Keratinocyte (primary cell): ENCODE data around the gene TRIM56. TPM values are rescaled to one million over a fixed set of nuclear protein-coding genes. Genes with fewer than 3 reads are reported as not detected.
"Not testable (repeated sequence)": the region's sequence is repeated elsewhere in the genome, so short reads cannot be mapped to it uniquely, and the experiment has no call there.

Experiments
- DNase-seq: peaks from one replicate; pipeline ENCODE4 v3.0.0-alpha.2; 2011; ENCODE audit warnings: low read depth, missing footprints, low spot score
- FAIRE-seq: peaks from 2 replicates; lab custom pipeline; 2011; peaks lifted over from hg19 to GRCh38; lab: Jason Lieb, UNC
- H2AFZ ChIP-seq: 2 replicates; pipeline ENCODE4 v1.6.0; 2012; ENCODE audit warnings: low read length, control low read depth, inconsistent platforms; ENCODE audit not compliant: control insufficient read depth
- H3K27ac ChIP-seq: 2 replicates; pipeline ENCODE4 v1.5.1; 2011; ENCODE audit warnings: low read length; ENCODE audit not compliant: control insufficient read depth, insufficient read depth
- H3K27me3 ChIP-seq: 3 replicates; pipeline ENCODE4 v1.6.0; 2011; ENCODE audit warnings: low read length; ENCODE audit not compliant: control insufficient read depth, insufficient read depth; ENCODE audit errors: extremely low read depth
- H3K36me3 ChIP-seq, 2 experiments: 2 replicates in 1 of 2; 3 replicates in 1 of 2; pipeline ENCODE4 v1.5.1; 2011; ENCODE audit warnings: low read length in 2 of 2, mild to moderate bottlenecking in 1 of 2; ENCODE audit not compliant: control insufficient read depth in 2 of 2, insufficient read depth in 2 of 2; ENCODE audit errors: extremely low read depth in 1 of 2
- H3K4me1 ChIP-seq: 3 replicates; pipeline ENCODE4 v1.5.1; 2011; ENCODE audit warnings: low read length; ENCODE audit not compliant: control insufficient read depth, insufficient read depth; ENCODE audit errors: extremely low read depth
- H3K4me2 ChIP-seq: 3 replicates; pipeline ENCODE4 v1.6.0; 2011; ENCODE audit warnings: low read depth, low read length; ENCODE audit not compliant: control insufficient read depth, insufficient read depth; ENCODE audit errors: extremely low read depth
- H3K4me3 ChIP-seq, 3 experiments: fragments of 200-600 bp in 1 of 3; sonication (generic) in 1 of 3; 2 replicates in 2 of 3; 3 replicates in 1 of 3; pipeline ENCODE4 v1.5.1; 2011 to 2016; ENCODE audit warnings: low read length in 3 of 3, mild to moderate bottlenecking in 3 of 3, control low read depth in 2 of 3, inconsistent platforms in 1 of 3, low read depth in 1 of 3, mixed read lengths in 1 of 3, mixed run types in 1 of 3, moderate library complexity in 1 of 3; ENCODE audit not compliant: control insufficient read depth in 2 of 3, insufficient read depth in 2 of 3; ENCODE audit errors: extremely low read depth in 1 of 3
- H3K79me2 ChIP-seq: 2 replicates; pipeline ENCODE4 v1.6.0; 2012; ENCODE audit warnings: low read length; ENCODE audit not compliant: control insufficient read depth, insufficient read depth
- H3K9ac ChIP-seq: 3 replicates; pipeline ENCODE4 v1.6.0; 2011; ENCODE audit warnings: low read length; ENCODE audit not compliant: control insufficient read depth, insufficient read depth; ENCODE audit errors: extremely low read depth
- H3K9me1 ChIP-seq: 3 replicates; pipeline ENCODE4 v1.6.0; 2011; ENCODE audit warnings: low read length; ENCODE audit not compliant: control insufficient read depth, insufficient read depth; ENCODE audit errors: extremely low read depth
- H3K9me3 ChIP-seq: 2 replicates; pipeline ENCODE4 v1.5.1; 2012; ENCODE audit warnings: low read depth, low read length; ENCODE audit not compliant: control insufficient read depth
- H4K20me1 ChIP-seq: 3 replicates; pipeline ENCODE4 v1.6.0; 2011; ENCODE audit warnings: low read length; ENCODE audit not compliant: control insufficient read depth, insufficient read depth; ENCODE audit errors: extremely low read depth
- CTCF ChIP-seq, 3 experiments: IDR thresholded peaks in 1 of 3; conservative IDR thresholded peaks in 1 of 3; optimal IDR thresholded peaks in 1 of 3; 2 replicates in 2 of 3; 3 replicates in 1 of 3; pipeline versions ENCODE3 to v1.5.1; 2011; ENCODE audit warnings: low read length in 3 of 3, mild to moderate bottlenecking in 3 of 3, moderate library complexity in 2 of 3, control low read depth in 1 of 3, inconsistent platforms in 1 of 3; ENCODE audit not compliant: insufficient read depth in 2 of 3; ENCODE audit errors: extremely low read depth in 1 of 3
- EZH2 ChIP-seq: IDR thresholded peaks from one replicate; pipeline ENCODE4 v1.6.1; 2012; ENCODE audit warnings: inconsistent platforms, mild to moderate bottlenecking, low read length, moderate library complexity
- dilution Hi-C: fragments of 300-500 bp; cut with MboI; formaldehyde crosslinking; loops from one replicate; pipeline ENCODE4 v1.7.0; 2020; ENCODE audit warnings: low sequenced_read_pairs; ENCODE audit not compliant: extremely low pct_ligation_motif_present
- polyA plus RNA-seq, 5 experiments: library from polyadenylated mRNA; depleted of rRNA in 3 of 5; stranded (reverse) in 3 of 5; stranded (forward) in 1 of 5; unstranded in 1 of 5; fragments of >200 nt; gene quantifications; 1 replicate in 1 of 5; 2 replicates in 3 of 5; 3 replicates in 1 of 5; pipeline versions ENCODE4 v1.2.1 to v1.2.3, GENCODE V29; 2011 to 2012; ENCODE audit warnings: missing spikeins in 2 of 5, low read depth in 1 of 5, low replicate concordance in 1 of 5

TRIM56 gene
- polyA plus RNA-seq, 1 donor (not counting 4 experiments of a cell fraction or from before 2014, with no cell fraction given): 3.6 TPM

- dilution Hi-C loops: no loop called here
- Histone ChIP-seq H3K36me3 (no peaks in the 10 kb centered on the region), H3K9ac (no peak overlapping the region), H3K9me1 (no peaks in the 10 kb centered on the region), H3K27me3 (peaks cover 3% of the 10 kb centered on the region), H3K27ac (no peak overlapping the region), H3K9me3 (no peaks in the 10 kb centered on the region), H2AFZ (no peak overlapping the region), H3K4me1 (no peaks in the 10 kb centered on the region), H3K4me2 (no peak overlapping the region), H4K20me1 (no peaks in the 10 kb centered on the region), H3K4me3 (no peak overlapping the region), H3K79me2 (no peaks in the 10 kb centered on the region)
- DNase-seq (no peak), FAIRE-seq (no peak)
- TF ChIP-seq CTCF (optimal IDR thresholded peaks at IDR 0.05 in 1 of 3, IDR thresholded peaks at IDR 0.05 in 1 of 3, conservative IDR thresholded peaks at IDR 0.05 in 1 of 3; ENCODE audit: extremely low read depth in 1 of 3, insufficient read depth in 2 of 3, low read length in 3 of 3) (no peak), EZH2 (no peak)
Observed at GRCh38 chr7:101068401-101068800, 16.9 kb upstream of the TRIM56 start.

GRCh38 chr7:101071362-101072104 is 13.7 kb upstream of the TRIM56 start:
- H3K9ac ChIP-seq, H3K9me1 ChIP-seq, FAIRE-seq, H3K9me3 ChIP-seq, H3K4me3 ChIP-seq, H3K79me2 ChIP-seq, H3K36me3 ChIP-seq, DNase-seq, H2AFZ ChIP-seq, H4K20me1 ChIP-seq, H3K4me1 ChIP-seq, H3K4me2 ChIP-seq, H3K27ac ChIP-seq, H3K27me3 ChIP-seq, dilution Hi-C loops: not testable (repeated sequence)

- H3K79me2 ChIP-seq: no peaks in the 10 kb centered on the region
- no peak overlapping the region for H3K9ac ChIP-seq
- DNase-seq: no peak
- H3K4me3 ChIP-seq: no peak overlapping the region
- no peak overlapping the region for H2AFZ ChIP-seq
- no peaks in the 10 kb centered on the region for H4K20me1 ChIP-seq
- H3K9me3 ChIP-seq: no peaks in the 10 kb centered on the region
- H3K27ac ChIP-seq: no peak overlapping the region
- no peaks in the 10 kb centered on the region for H3K27me3 ChIP-seq
- H3K9me1 ChIP-seq: no peaks in the 10 kb centered on the region
- H3K4me1 ChIP-seq: no peaks in the 10 kb centered on the region
- FAIRE-seq: no peak
- dilution Hi-C loops: no loop called here
- no peaks in the 10 kb centered on the region for H3K36me3 ChIP-seq
- TF ChIP-seq EZH2: no peak
- no peak overlapping the region for H3K4me2 ChIP-seq
Observed at GRCh38 chr7:101075646-101076045, 9.6 kb upstream of the TRIM56 start.

GRCh38 chr7:101076183-101076582 is 9.1 kb upstream of the TRIM56 start:
- H2AFZ ChIP-seq, DNase-seq, dilution Hi-C loops, H3K36me3 ChIP-seq, H3K9me3 ChIP-seq, H3K4me2 ChIP-seq, H3K27me3 ChIP-seq, H3K4me3 ChIP-seq, H3K27ac ChIP-seq, H3K9ac ChIP-seq, H3K9me1 ChIP-seq, H4K20me1 ChIP-seq, H3K79me2 ChIP-seq, FAIRE-seq, H3K4me1 ChIP-seq: not testable (repeated sequence)
